Posterior cingulate gyrus (tissue), 11 donors: ENCODE results near the gene OXNAD1.

ENCODE experiments used
- DNase-seq, 10 donors: peaks; one replicate each; pipeline versions ENCODE4 v3.0.0 to v3.0.0-alpha.2; 2020 to 2021; ENCODE audit warnings: mixed read lengths in 3 of 10
- intact Hi-C: fragments of 100-400 bp; cut with DNase I; formaldehyde crosslinking; loops from one replicate; pipeline ENCODE4 v1.15.1; 2023

The OXNAD1 gene

GRCh38 chr3:16272588-16272987, 7.6 kb downstream of the OXNAD1 start:
- intact Hi-C loops: no loop called here
- no peak for DNase-seq

GRCh38 chr3:16273867-16274266, 8.9 kb downstream of the OXNAD1 start:
- no peak for DNase-seq
- intact Hi-C loops: no loop called here

- DNase-seq: no peak
- intact Hi-C loops: no loop called here
Measured at GRCh38 chr3:16277471-16277870, 12.5 kb downstream of the OXNAD1 start.

- no peak for DNase-seq
- intact Hi-C loops: no loop called here
Measured at GRCh38 chr3:16279010-16279801, 14.2 kb downstream of the OXNAD1 start.

- intact Hi-C loops: no loop called here
- no peak for DNase-seq
Measured at GRCh38 chr3:16280671-16281070, 15.7 kb downstream of the OXNAD1 start.

- intact Hi-C loops: no loop called here
- no peak for DNase-seq
Measured at GRCh38 chr3:16284633-16285032, 19.6 kb downstream of the OXNAD1 start.

GRCh38 chr3:16286161-16286560, 21.1 kb downstream of the OXNAD1 start:
- DNase-seq: no peak
- intact Hi-C loops: no loop called here

- intact Hi-C loops: no loop called here
- DNase-seq: no peak
Measured at GRCh38 chr3:16286751-16287543, 21.9 kb downstream of the OXNAD1 start.

GRCh38 chr3:16288664-16289063, 23.7 kb downstream of the OXNAD1 start:
- DNase-seq: no peak

GRCh38 chr3:16289144-16289889, 24.3 kb downstream of the OXNAD1 start:
- intact Hi-C loops: no loop called here

More at GRCh38 chr3:16288664-16289063, 23.7 kb downstream of the OXNAD1 start:
- intact Hi-C loops: no loop called here

GRCh38 chr3:16290007-16290826, 25.2 kb downstream of the OXNAD1 start:
- intact Hi-C loops: loop anchor here (1.0 to 10.0 kb wide), 2 partner anchors 225 to 260 kb away; partner anchors contain the start of gene RFTN1
- DNase-seq: peak in 5 of 10 donors; percentile 39 to 65 (median 54)

More at GRCh38 chr3:16289144-16289889, 24.3 kb downstream of the OXNAD1 start:
- DNase-seq: no peak

GRCh38 chr3:16290827-16291196, 25.8 kb downstream of the OXNAD1 start:
- intact Hi-C loops: loop anchor here (1.0 to 10.0 kb wide), 2 partner anchors 224 to 259 kb away; partner anchors contain the start of gene RFTN1
- no peak for DNase-seq

- no peak for DNase-seq
- intact Hi-C loops: loop anchor here (10.0 kb wide), 1 partner anchor 220 kb away; the partner anchor contains the start of gene RFTN1
Measured at GRCh38 chr3:16294844-16295243, 29.8 kb downstream of the OXNAD1 start.

- no peak for DNase-seq
- intact Hi-C loops: loop anchor here (10.0 kb wide), 1 partner anchor 219 kb away; the partner anchor contains the start of gene RFTN1
Measured at GRCh38 chr3:16295298-16295890, 30.4 kb downstream of the OXNAD1 start.

- intact Hi-C loops: loop anchor here (10.0 kb wide), 1 partner anchor 217 kb away; the partner anchor contains the start of gene RFTN1
- no peak for DNase-seq
Measured at GRCh38 chr3:16297997-16298885, 33.2 kb downstream of the OXNAD1 start.

- intact Hi-C loops: loop anchor here (10.0 kb wide), 1 partner anchor 216 kb away; the partner anchor contains the start of gene RFTN1
- no peak for DNase-seq
Measured at GRCh38 chr3:16298891-16299290, 33.9 kb downstream of the OXNAD1 start.

GRCh38 chr3:16299746-16300145, 34.7 kb downstream of the OXNAD1 start:
- DNase-seq: peak in 1 of 10 donors; percentile 70
- intact Hi-C loops: loop anchor here (10.0 kb wide), 1 partner anchor 215 kb away; the partner anchor contains the start of gene RFTN1

GRCh38 chr3:16300307-16300706, 35.3 kb downstream of the OXNAD1 start:
- no peak for DNase-seq
- intact Hi-C loops: no loop called here
